NCI-H446 (cell line): ENCODE results near the gene MRPL22.
"Not testable (repeated sequence)": the region's sequence is repeated elsewhere in the genome, so short reads cannot be mapped to it uniquely, and the experiment has no call there.

Experiments
- DNase-seq, 2 experiments: peaks; one replicate each; lab custom pipeline; 2025; lab: John Stamatoyannopoulos, UW

The MRPL22 gene

DNA sequence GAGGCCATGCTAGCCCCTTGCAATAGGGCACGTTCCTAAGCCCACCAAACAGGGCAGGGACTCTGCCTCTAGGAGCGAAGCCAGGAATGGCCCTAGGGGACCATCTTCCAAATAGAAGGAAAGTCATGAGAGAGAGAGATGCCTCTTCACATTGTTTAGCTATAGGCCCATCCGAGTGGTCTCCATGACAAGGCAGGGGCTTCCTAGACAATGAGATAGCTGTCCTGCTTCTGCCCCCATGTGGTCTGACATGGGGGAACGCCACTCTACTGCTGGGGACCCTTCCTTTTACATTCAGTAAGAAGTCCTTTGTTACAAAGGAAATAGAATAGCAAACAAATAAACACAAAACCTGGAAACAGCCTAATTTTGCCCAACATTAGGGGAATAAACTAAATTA lies 54.8 kb downstream of the MRPL22 start:
- no peak for DNase-seq

DNA sequence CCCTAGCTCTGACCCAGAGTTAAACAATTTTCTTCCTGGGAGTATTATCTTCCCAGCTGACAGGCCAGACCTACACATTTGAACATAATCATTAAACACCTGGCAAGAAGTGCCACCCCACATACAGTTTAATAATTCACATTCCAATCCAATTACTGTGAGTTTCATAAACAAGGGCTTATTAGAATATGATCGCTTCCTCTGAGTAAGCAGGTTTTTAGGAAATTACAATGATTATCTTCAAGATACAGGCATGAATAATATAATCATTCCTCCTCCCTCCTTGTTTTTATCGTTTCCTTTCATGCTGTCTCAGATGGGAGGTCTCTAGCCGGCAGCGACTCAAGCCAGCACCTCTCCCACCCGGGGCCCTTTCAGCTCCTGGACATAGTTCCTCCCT lies 56.9 kb downstream of the MRPL22 start:
- DNase-seq = no peak

DNA sequence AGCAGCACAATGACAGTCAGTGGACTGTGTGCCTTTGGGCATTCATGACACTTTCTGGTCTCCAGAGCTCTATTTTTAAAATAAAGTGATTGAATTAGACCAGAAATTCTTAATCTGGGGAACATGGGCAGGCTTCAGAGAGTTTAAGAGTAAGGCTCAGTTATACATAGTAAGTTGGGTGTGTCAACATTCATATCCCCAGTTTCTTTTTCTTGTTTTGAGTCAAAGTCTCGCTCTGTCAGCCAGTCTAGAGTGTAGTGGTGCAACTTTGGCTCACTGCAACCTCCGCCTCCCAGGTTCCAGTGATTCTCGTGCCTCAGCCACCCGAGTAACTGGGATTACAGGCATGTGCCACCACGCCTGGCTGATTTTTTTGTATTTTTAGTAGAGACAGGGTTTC lies 59.0 kb downstream of the MRPL22 start:
- DNase-seq = no peak

DNA sequence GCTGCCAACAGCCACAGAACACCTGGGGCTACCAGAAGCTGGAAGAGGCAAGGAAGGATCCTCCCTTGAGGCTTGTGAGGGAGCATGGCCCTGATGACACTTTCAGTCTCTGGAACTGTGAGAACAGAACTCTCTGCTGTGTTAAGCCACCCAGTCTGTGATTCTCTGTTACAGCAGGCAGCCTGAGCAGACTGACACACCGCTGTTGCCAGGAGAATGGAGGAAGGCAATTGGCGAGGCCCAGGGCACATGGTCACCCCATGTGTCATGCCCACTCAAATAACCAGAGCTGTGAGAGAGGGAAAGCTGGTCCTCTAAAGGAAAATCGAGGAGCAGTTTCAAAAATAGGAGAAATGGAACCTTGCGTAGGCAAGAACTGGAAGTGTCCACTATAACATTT lies 60.6 kb downstream of the MRPL22 start:
- DNase-seq = no peak

DNA sequence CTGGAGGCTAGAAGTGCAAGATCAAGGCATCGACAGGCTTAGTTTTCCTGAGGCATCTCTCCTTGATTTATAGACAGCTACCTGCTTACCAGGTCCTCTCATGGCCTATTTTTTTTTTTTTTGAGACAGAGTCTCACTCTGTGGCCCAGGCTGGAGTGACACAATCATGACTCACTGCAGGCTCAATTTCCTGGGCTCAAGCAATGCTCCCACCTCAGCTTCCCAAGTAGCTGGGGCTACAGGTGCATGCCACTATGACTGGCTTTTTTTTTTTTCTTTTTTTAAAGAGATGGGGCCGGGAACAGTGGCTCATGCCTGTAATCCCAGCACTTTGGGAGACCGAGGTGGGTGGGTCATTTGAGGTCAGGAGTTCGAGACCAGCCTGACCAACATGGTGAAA lies 61.8 kb downstream of the MRPL22 start:
- not testable (repeated sequence) for DNase-seq

DNA sequence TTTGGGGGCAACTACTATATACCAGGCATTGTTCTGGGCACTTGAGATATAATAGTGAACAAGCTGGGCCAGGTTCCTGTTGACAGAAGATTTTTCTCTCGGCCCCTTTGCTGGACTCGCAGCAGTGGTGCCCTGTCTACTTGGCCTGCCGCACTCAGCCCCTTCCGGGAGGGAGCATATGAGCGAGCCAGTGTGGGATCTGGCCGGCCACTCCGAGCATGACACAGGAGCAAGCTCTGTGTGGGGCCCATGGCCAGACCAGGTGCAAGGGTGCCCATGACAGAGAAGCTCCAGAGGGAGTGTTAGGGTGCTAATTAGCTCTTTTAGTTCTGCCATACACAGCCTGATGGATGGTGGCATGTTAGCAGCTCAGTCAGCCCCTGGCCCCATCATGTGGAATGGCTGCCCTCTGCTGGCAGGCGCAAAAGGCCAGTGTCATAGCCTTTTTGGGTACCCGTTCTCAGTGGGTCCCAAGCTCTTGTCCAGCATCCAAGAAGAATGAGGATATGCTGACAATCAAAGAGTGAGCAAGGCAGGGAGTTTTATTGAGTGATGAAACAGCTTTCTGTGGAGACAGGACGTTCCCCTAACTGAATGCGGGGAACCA lies 63.4 kb downstream of the MRPL22 start:
- no peak for DNase-seq

DNA sequence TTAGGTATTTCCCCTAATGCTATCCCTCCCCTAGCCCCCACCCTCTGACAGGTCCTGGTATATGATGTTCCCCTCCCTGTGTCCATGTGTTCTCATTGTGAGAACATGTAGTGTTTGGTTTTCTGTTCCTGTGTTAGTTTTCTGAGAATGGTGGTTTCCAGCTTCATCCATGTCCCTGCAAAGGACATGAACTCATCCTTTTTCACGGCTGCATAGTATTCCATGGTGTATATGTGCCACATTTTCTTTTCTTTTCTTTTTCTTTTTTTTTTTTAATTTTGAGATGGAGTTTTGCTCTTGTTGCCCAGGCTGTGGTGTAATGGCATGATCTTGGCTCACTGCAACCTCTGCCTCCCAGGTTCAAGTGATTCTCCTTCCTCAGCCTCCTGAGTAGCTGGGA lies 65.4 kb downstream of the MRPL22 start:
- DNase-seq = not testable (repeated sequence)

DNA sequence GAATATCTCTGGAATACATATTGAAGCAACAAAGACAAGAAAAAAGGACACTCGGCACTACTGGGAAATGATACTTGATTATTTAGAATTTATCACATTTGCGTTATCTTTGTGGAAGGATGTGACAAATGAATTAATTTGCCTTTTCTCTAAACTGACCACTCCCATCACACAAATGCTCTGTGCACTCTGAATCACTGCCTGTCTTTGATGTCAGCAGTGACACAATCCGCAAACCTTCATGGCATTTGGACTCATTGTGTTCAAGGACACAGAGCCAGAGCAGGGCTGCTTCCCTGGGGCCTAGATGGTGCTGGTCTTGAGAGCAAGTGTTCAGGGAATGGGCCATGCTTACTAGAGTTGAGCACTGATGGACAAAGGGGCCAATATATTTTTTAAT lies 67.8 kb downstream of the MRPL22 start:
- DNase-seq = no peak

DNA sequence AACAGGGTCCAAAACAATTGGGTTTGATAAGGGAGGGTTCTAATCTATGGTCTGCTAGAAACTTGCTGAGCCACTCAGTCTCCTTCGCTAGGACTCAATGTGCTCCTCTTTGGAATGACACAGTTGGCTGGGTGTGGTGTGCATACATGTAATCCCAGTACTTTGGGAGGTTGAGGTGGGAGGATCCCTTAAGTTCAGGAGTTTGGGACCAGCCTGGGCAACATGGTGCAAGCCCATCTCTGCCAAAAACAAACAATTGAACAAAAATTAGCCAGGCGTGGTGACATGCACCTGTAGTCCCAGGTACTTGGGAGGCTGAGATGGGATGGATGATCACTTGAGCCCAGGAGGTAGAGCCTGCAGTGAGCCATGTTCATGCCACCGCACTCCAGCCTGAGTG lies 70.0 kb downstream of the MRPL22 start:
- no peak for DNase-seq

DNA sequence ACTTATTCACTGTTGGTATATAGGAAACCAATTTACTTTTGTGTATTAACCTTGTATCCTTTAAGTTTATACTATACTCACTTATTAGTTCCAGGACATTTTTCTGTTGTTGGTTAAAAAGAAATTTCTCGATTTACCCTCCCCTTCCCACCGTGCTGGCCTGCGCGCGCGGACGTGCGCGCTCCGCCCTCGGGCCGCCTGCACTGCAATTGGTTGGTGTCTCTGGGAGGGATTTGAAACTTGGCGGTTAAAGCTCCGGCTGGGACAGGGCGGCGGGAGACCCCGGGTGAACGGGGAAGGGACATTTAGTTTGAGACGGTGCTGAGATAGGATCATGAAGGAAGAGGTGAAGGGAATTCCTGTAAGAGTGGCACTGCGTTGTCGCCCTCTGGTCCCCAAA lies 72.7 kb downstream of the MRPL22 start, which contains the start of gene KIF4B:
Gene KIF4B (plus strand): TSS at position 230 of the 400 bp plus-strand sequence. CDS start 105 bp downstream, at position 335.
- DNase-seq = no peak

DNA sequence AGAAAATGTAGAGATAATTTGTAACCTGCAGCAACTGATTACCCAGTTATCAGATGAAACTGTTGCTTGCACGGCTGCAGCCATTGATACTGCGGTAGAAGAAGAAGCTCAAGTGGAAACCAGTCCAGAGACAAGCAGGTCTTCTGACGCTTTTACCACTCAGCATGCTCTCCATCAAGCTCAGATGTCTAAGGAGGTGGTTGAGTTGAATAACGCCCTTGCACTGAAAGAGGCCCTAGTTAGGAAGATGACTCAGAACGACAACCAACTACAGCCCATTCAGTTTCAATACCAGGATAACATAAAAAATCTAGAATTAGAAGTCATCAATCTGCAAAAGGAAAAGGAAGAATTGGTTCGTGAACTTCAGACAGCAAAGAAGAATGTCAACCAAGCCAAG lies 74.4 kb downstream of the MRPL22 start:
- no peak for DNase-seq

DNA sequence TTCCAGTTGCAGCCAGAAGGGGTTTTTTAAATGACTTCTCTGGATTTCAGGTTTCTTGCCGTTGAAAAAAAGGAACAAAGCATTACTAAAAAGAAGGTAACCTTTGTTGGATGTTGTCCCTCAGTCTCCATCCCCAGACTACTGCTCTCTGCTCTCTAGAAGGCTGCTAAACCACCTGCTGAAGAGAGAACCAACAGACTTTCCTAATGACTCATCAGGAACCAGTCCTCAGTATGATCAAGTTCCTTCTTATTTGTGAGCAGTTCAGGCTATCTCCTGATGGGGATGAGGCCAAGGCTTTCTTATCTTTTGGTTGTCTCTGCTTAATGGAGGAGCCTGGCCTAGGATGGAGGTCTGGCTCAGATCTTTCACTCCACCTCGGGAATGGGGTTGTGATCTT lies 76.7 kb downstream of the MRPL22 start:
- DNase-seq = no peak
